Smooth muscle cell (in vitro differentiated cells): ENCODE measurements around the gene BICDL1. TPM values are rescaled to one million over a fixed set of nuclear protein-coding genes. Genes with fewer than 3 reads are reported as not detected.

Experiments used
- DNase-seq: peaks from one replicate; lab custom pipeline; 2025; ENCODE audit not compliant: unreplicated experiment; lab: John Stamatoyannopoulos, UW
- H2AFZ ChIP-seq: fragments of 200-600 bp; sonication (generic); 2 replicates; pipeline ENCODE4 v1.6.0; 2016; ENCODE audit warnings: antibody characterized with exemption, low read depth, mild to moderate bottlenecking
- H3F3A ChIP-seq: fragments of 200-600 bp; sonication (generic); 2 replicates; pipeline ENCODE4 v1.6.0; 2017; ENCODE audit warnings: antibody characterized with exemption, low read depth
- H3K27ac ChIP-seq: fragments of 200-600 bp; sonication (generic); 2 replicates; pipeline ENCODE4 v1.5.1; 2016; ENCODE audit warnings: low read depth, mild to moderate bottlenecking
- H3K27me3 ChIP-seq: fragments of 200-600 bp; sonication (generic); 2 replicates; pipeline ENCODE4 v1.6.1; 2016; ENCODE audit warnings: low read depth, mild to moderate bottlenecking
- H3K36me3 ChIP-seq: fragments of 200-600 bp; sonication (generic); 2 replicates; pipeline ENCODE4 v1.5.1; 2016; ENCODE audit warnings: low read depth
- H3K4me1 ChIP-seq: fragments of 200-600 bp; sonication (generic); 2 replicates; pipeline ENCODE4 v1.5.1; 2016; ENCODE audit warnings: low read depth
- H3K4me2 ChIP-seq: fragments of 200-600 bp; sonication (generic); 2 replicates; pipeline ENCODE4 v1.6.0; 2016; ENCODE audit warnings: mild to moderate bottlenecking
- H3K4me3 ChIP-seq: fragments of 200-600 bp; sonication (generic); 2 replicates; pipeline ENCODE4 v1.5.1; 2016; ENCODE audit warnings: mild to moderate bottlenecking
- H3K79me2 ChIP-seq: fragments of 200-600 bp; sonication (generic); 2 replicates; pipeline ENCODE4 v1.6.0; 2016; ENCODE audit warnings: low read depth, mild to moderate bottlenecking
- H3K9ac ChIP-seq: fragments of 200-600 bp; sonication (generic); 2 replicates; pipeline ENCODE4 v1.6.0; 2016; ENCODE audit warnings: low read depth
- H3K9me3 ChIP-seq: fragments of 200-600 bp; sonication (generic); replicated peaks from 2 replicates; pipeline ENCODE4 v1.5.1; 2016; ENCODE audit warnings: low read depth
- H4K20me1 ChIP-seq: fragments of 200-600 bp; sonication (generic); 2 replicates; pipeline ENCODE4 v1.6.0; 2016; ENCODE audit warnings: low read depth
- CTCF ChIP-seq: fragments of 200-600 bp; sonication (generic); IDR thresholded peaks from 2 replicates; pipeline ENCODE4 v1.5.1; 2017; ENCODE audit warnings: borderline replicate concordance, mild to moderate bottlenecking, antibody characterized with exemption; ENCODE audit not compliant: insufficient read depth, poor library complexity, severe bottlenecking
- WGBS: methylation state at CpG from one replicate; pipeline ENCODE4 v1.1.7; 2016; ENCODE audit warnings: low lambda C conversion rate; 5-methylcytosine and 5-hydroxymethylcytosine counted together
- polyA plus RNA-seq: library from polyadenylated mRNA; unstranded; fragments of >200 nt; fragmentation: Nextera tagmentation; extraction: Ambion mirVana; gene quantifications from 2 replicates; pipeline ENCODE4 v1.2.1, GENCODE V29; 2016
- total RNA-seq: library from RNA; depleted of rRNA; stranded (reverse); fragments of >200 nt; gene quantifications from 2 replicates; pipeline ENCODE4 v1.2.3, GENCODE V29; 2014

The BICDL1 gene
- total and polyA plus RNA-seq, 2 experiments from 2014 or later: 0.43 to 1.7 TPM

DNA sequence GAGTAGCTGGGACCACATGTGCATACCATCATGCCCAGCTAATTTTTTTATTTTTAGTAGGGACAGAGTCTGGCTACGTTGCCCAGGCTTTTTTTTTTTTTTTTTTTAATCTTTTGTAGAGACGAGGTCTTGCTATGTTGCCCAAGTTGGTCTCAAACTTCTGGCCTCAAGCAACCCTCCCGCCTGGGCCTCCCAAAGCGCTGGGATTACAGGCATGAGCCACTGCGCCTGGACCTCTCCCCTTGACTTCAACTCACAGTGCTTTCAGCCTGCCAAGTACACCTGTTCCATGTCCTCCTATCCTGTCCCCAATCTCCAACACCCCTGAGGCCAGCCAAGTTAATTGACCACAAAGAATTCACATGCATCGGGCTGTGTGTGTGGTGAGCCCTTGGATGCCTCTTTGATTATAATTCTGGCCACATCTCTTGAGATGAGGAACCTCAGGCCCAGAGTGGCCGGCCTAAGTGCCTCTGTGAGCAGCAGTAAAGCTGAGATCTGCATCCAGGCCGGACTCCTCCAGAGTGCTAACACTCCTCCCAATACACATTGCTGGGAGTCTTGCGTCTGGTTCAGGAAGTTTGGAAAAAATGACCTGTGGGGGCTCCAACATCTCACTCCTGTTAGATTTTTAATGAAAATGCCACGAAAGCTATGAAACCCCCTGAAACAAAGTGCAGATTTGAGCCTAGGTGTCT, 120.7 kb downstream of the BICDL1 start:
- Histone ChIP-seq H3K27me3 (no peaks in the 10 kb centered on the region), H3K9ac (no peak overlapping the region), H4K20me1 (peaks cover 98% of the 10 kb centered on the region), H3K36me3 (no peaks in the 10 kb centered on the region), H3K9me3 (no peaks in the 10 kb centered on the region), H3F3A (no peaks in the 10 kb centered on the region), H3K79me2 (peaks cover 91% of the 10 kb centered on the region), H3K4me1 (no peaks in the 10 kb centered on the region), H3K4me2 (no peak overlapping the region), H3K4me3 (no peak overlapping the region), H2AFZ (no peak overlapping the region), H3K27ac (no peak overlapping the region)
- WGBS: 84% methylated on average over 10 of the region's 10 CpGs
- DNase-seq: no peak
- no peak for TF ChIP-seq CTCF

DNA sequence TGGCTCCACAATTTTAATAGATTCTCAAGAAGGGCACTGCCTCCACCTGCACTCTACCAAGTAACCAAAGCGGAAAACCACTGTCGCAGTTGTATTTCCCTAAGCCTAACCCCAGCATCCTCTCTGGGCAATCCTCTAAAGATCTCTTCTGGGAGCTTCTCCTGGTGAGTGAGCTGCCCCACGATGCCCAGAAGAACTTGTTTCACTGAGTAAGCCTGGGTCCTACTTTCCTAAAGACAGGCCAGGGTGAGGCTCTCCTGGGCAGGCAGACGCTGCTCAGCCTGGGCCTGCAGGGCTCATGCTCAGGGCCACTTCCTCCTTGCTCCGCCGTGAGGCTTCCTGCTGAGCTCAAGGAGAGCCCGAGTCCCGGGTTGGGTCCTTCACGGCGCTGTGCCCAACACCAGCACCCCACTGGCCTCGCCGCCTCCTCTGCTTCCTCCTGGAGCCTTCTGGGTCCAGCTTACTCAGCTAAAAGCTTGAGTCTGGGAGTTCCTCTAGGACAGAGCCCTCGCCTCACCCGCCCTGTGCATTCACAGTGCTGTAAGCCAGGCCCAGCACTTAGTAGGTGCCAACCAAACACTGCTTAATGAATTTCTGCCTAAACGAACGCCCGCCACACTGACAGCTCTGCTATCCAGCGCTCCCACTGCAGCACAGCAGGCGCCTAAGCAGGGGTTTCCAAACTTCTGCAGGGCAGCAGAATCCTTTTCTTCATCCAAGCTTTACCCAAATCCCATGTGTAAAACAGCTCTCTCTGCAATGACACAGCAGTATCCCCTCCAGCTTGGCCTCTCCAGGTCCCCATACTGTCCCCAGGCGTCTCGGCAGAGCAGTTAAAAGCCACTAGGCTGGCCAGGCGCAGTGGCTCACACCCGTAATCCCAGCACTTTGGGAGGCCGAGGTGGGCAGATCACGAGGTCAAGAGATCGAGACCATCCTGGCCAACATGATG, 121.8 kb downstream of the BICDL1 start:
- Histone ChIP-seq H3K4me3 (no peak overlapping the region), H3K4me2 (no peak overlapping the region), H3F3A (no peaks in the 10 kb centered on the region), H3K27ac (no peak overlapping the region), H3K9ac (no peak overlapping the region), H3K36me3 (no peaks in the 10 kb centered on the region), H3K79me2 (peaks cover 95% of the 10 kb centered on the region), H3K4me1 (peaks cover 8% of the 10 kb centered on the region), H2AFZ (no peak overlapping the region), H3K27me3 (no peaks in the 10 kb centered on the region), H4K20me1 (peaks cover 98% of the 10 kb centered on the region), H3K9me3 (no peaks in the 10 kb centered on the region)
- no peak for TF ChIP-seq CTCF
- no peak for DNase-seq
- 75% methylated on average over 26 of the region's 26 CpGs for WGBS

DNA sequence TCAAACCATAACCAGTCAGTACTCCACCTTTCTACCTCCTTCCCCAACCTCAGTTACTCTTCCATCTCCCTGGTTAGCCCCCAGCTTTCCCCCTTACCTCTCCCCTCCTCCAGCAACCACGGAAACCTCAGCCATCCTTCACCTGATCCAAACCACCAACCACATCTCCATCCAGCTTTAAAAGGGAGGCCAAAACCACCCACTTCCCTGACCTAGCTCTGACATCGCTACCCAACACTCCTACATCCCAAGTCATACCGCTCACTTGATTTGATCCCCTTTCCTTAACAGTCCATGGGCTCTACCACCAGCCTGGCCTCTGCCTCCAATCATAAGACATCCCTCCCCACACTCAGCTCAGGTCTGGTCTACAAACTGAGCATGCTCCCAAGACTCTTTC, 126.0 kb downstream of the BICDL1 start:
- Histone ChIP-seq H3K36me3 (no peaks in the 10 kb centered on the region), H4K20me1 (peaks cover 62% of the 10 kb centered on the region), H3K9ac (no peak overlapping the region), H3K4me2 (peak overlapping the region; percentile 91), H3K9me3 (no peaks in the 10 kb centered on the region), H3K79me2 (peaks cover 58% of the 10 kb centered on the region), H2AFZ (no peak overlapping the region), H3F3A (peaks cover 16% of the 10 kb centered on the region), H3K27ac (peak overlapping the region; percentile 12), H3K27me3 (no peaks in the 10 kb centered on the region), H3K4me3 (peak overlapping the region; percentile 72), H3K4me1 (peaks cover 26% of the 10 kb centered on the region)
- DNase-seq: no peak
- no peak for TF ChIP-seq CTCF
- WGBS: 91% methylated on average over 3 of the region's 3 CpGs
